IPS-NIHi7 (cell line): ENCODE results near the gene PSMB7.

ENCODE experiments used
- DNase-seq: peaks from one replicate; pipeline ENCODE4 v3.0.0; 2012; ENCODE audit warnings: mixed read lengths; ENCODE audit errors: extremely low spot score

PSMB7 gene

DNA sequence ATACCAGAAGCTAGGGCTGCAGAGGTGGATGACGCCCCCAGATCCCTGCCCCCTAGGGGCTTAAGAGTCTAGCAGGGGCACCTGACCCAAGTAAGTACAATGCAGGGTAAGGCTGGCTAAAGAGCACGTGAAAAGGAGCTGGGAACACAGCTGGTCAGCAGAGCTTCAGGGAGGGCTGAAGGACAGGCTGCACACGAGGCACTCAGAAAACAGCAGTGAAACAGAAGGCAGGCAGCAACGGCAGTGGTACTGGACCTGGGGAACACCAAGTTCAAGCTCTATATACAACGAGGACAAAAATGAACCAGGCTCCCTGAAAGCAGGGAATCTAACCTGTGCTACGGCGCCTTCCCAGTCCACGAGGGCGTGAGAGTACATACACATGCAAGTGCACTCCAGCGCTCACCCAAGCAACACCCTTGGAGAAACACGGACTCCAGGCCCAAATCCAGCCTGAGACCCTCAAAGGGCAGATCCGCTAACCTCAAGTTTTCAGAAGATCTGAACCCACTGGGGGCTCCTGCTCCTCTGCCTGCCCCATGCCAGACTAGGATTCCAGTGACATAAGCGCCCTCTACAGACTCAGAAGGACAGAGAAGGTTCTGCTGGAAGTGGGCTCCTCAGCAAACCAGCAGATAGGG is 57.4 kb downstream of the PSMB7 start:
- peak; percentile 52 for DNase-seq

- no peak for DNase-seq
Observed at GRCh38 chr9:124356745-124357390, 58.4 kb downstream of the PSMB7 start.

GRCh38 chr9:124355941-124356744 is 59.1 kb downstream of the PSMB7 start:
- DNase-seq = no peak

- DNase-seq = no peak
Observed at GRCh38 chr9:124355039-124355940, 60.0 kb downstream of the PSMB7 start.

DNA sequence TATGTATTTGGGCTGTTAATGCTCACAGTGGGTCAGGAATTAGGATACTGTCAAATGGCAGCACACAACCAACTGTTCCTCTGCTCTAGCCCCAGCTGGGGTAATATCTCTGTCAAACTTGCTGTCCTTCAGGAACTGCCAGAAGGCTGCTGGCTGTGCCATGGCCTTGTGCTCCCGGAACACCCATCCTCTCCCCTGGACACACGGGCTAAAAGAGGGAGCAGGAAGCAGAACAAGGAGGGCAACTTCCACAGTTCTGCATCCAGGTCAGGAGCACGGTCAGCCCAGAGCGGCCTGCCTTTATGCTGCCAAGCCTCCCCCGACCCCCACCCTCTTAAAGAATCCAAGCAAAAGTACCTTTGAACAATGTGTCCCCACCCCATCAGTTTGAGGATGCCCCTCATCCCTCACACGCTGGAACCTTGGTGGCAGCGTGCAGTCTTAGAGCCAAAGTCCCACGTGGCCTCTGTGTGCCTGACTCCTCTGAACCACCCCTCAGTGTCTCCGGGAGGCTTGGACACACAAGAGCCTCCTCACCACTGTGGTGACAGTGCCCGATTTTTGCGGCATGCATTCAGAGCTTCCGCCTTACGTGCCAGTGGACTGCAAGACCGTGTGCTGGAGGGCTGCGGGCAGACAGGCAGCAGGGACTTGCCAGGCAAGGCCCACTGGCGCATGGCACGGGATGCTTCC is 60.8 kb downstream of the PSMB7 start:
- no peak for DNase-seq

- DNase-seq = no peak
Observed at GRCh38 chr9:124353811-124354274, 61.4 kb downstream of the PSMB7 start.

- no peak for DNase-seq
Observed at GRCh38 chr9:124353166-124353768, 62.0 kb downstream of the PSMB7 start.

GRCh38 chr9:124352616-124353015 is 62.6 kb downstream of the PSMB7 start:
- DNase-seq = no peak

GRCh38 chr9:124351672-124352468 is 63.4 kb downstream of the PSMB7 start:
- no peak for DNase-seq

- DNase-seq = no peak
Observed at GRCh38 chr9:124350494-124351263, 64.6 kb downstream of the PSMB7 start.

- DNase-seq = no peak
Observed at GRCh38 chr9:124349675-124350493, 65.4 kb downstream of the PSMB7 start.

- DNase-seq = no peak
Observed at GRCh38 chr9:124349267-124349666, 66.0 kb downstream of the PSMB7 start.

DNA sequence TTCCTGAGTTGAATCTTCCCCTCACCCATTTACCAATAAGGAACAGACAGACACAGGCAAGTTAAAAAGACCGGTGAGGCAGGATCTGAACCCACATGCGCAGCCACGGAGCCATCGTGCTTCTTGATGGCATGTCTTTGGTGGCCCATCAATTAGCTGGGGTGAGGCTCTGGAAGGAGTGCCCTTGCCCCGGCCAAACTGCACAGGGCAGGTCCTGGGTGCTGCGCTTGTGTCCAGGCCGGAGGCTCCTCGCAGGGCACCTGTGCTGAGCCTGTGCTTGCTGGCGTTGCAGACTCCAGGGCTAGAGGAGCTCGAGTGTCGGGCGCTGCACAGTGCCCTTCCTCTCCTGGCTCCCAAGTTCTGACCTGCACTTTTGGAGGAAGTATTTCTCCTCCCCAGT is 66.4 kb downstream of the PSMB7 start:
- no peak for DNase-seq

GRCh38 chr9:124348363-124348762 is 66.9 kb downstream of the PSMB7 start:
- no peak for DNase-seq

DNA sequence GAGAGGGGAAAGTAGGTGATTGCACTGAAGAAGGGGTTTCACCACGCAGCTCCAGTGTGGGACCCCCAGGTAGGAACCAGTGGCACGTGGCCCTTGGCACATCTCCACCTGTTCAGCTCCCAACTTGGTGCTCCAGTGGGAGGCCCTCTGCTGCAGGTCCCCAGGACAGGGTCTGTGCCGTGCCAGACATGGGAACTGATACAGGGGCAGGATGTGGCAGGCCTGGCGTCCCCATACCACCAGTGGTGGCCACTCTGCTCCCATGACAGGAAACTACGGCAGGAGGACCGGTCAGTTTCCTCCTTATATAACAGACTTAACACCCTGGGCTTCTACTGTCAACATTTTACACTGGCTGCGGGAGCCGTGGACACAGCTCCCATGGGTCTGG is 67.3 kb downstream of the PSMB7 start:
- no peak for DNase-seq

DNA sequence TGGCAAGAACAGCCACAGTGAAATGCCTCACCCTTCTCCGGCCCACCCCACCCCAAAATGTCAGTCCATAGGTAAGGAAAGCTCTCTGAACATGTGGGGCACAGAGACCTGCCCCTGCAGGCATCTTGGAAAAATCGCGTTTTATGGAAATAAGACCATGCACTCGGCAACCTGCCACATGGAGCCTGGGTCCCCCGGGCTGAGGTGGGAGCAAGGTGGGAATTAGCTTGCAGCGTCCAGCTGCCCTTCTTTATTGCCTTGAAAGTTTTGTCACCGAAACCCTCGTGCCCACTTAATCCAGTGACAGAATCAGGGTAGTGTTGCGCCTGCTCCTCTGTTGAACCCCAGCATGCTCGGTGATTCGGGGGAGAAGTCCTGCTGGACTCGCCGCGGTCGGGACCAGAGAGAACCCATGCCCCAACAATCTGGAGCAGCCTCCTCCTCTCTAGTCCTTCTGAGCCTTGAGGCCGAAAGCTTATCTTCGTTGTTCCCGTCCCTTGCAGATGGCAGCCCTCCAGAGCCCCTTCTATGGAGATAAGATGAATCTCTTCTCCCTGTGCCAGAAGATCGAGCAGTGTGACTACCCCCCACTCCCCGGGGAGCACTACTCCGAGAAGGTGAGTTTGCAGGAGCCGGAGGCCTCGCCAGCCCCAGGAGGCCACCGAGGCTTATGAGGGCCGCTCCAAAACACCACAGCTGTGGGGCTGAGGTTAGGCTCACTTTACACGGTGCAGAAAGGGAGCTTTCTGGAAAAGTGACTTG is 67.9 kb downstream of the PSMB7 start:
- no peak for DNase-seq

GRCh38 chr9:124346347-124347163 is 68.7 kb downstream of the PSMB7 start:
- no peak for DNase-seq
